CD4-positive, alpha-beta T cell treated with Interleukin-21 for 1 hour (primary cell): ENCODE data around the gene FBXO30.

Experiments used
- DNase-seq: peaks from one replicate; pipeline ENCODE4 v3.0.0-alpha.2; 2020

Gene FBXO30

DNA sequence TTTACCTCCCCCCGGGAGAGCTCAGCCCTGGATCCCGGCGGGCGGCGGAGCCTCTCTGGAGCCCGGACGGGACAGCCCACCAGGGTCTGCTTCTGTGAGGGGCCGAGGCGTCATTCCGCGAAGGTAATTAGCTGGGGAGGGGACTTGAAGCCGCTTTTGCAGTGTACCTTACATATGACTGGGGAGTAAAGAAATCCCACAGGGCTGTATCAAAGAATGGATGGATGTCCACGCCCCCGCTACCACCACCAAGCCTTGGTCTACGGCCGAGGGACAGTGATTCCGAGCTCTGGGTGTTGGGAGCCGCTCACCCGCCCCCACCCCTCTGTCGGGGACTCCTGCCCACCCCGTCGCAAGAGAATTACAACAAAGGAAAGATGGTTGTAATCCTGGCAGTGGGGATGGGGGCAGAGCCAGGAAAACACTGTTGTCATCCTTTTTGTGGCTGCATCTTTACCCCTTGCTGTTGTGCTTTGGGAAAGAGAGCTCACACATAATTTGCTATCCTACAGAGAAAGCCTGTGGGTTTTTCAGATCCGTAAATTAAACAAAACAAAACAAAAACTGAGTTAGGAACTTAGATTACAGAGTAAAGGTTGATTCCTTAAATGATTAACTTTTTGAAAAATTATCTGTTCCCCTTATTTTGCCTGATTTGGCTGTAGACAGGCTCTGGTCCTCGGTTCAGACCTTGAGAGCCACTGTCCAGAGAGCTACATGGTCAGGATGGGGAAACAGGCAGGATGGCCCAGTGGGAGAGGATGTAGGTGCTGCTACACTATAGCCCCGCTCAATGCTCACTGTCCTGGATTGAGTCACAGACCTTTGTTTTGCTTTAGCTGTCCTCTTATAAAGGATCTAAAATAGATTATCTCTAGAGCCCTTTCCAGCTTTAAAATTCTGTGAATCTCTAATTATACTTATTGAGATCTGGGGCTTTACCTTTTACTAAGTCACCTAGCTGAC lies 997 bp upstream of the FBXO30 start:
- no peak for DNase-seq

DNA sequence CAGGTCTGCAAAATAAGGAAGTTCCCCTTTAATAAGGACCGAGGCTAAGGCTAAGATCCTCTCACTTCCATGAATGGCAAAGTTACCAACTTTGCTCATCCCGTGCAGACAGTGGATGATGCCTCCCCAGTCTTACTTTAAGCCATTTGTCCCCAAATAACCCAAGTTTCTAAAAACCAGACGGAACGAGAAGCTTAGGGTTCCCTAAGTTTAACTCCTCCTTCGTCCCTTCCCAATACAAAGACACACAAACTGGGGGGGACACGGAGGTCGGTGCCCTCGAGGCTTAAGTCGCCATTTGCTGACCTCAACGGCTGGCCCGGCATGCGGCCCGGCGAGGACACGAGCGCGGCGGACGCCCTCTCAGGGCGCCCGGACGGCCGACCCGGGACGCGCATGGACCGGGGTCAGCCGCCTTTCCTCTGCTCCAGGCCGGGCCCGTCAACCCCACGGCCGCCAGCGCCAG lies 527 bp downstream of the FBXO30 start:
- peak; percentile 15 for DNase-seq

DNA sequence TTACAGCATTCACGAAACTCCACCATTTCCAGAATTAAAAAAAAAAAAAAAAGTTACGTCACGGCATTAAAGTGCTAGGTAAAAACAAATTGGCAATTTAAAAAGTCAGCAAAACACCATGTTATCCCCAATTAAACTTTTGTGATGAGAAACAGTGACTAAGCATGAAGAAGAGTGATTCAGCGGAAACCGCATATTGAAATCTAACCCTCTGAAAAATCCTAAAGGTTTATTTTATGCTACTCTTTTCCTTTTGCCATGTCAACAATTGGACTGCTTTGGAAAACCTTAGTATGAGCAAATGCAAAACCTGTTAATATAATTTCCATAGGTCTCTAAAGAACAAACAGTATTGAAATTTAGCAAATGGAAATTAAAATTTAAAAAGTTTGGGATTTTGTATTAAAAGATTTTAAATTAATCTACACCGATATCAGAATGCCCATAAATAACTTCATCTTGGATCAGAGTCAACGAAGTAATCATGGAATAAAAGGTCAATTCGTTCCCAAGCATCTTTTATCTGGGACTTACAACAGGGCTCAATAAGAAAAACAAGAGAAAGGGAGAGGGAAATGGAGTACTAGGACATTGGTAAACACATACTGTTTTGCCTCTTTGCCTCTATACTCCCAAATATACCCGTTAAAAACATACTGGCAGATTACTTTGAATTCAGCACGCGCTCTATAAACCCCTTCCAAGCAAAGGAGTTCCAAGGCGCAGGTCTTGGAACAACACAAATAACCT lies 1.1 kb downstream of the FBXO30 start:
- peak; percentile 11 for DNase-seq

DNA sequence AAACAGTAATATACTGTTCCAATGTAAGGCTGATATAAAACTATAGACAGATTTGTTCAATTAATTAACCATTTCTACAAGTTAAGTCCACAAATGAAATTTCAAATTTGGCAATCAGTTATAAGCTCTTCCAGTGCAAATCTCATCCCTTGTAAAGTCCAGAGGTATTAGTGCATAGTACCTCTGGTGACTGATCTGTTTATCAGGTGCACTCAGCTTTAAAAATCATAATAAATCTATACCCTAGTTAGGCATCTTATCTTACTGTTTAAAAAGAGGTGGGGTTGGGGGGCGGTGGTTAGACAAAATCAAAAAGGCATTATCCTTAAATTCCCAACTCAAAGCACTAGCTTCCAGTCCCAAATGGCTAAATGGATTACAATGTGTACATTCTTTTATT lies 2.9 kb downstream of the FBXO30 start:
- DNase-seq = no peak

DNA sequence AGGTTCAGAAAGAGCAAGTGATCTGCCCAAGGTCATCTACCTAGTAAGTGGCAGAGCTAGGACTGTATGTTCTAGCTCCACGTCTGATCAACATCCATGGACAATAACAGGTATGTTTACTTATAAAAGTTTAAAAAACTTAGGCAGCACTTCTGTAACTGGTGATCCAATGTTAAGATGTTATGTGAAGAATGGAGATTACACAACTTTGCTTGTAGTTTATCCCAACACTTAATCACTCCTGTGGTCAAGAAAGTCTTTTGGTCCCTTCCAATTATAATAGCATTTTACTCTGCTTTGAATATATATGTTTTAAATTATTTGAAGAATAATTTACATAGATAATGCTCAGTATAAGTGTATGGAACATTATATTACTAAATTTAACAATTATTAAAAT lies 4.8 kb downstream of the FBXO30 start:
- DNase-seq = no peak

DNA sequence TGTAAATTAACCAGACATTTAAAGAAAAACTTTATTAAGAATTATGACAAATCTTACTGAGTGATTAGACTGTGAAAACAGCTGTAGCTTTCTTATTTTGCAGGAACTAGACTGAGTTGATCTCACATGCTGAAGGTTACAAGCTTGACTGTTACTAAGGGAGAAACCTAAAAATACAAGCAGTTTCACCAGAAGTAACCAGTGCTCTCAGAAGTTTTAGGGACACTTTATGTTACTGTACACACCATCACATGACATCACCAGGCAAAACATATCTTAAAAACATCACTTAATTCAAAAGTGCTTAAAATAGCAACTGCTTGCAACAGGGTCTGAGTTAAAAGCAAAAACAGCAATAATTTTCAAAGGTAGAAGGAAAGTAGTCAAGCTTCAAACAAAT lies 5.4 kb downstream of the FBXO30 start:
- DNase-seq = no peak

DNA sequence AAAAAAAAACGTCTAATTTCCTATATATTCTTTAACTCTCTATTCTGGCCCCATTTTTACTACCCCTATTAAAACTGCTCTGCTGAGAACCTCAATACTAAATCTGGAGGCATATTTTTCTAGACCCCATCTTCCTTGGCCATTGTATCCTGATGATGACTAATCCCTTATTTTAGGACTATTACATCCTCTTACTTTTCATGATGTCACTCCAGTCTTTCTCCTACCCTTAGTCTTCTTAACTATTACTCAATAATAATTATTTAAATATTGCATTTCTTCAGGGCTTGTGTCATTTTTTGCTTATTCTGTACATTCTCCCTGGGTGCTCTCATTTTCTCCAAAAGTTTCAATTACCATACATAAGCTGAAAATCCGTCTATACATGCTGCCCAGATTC lies 6.4 kb downstream of the FBXO30 start:
- DNase-seq = no peak

DNA sequence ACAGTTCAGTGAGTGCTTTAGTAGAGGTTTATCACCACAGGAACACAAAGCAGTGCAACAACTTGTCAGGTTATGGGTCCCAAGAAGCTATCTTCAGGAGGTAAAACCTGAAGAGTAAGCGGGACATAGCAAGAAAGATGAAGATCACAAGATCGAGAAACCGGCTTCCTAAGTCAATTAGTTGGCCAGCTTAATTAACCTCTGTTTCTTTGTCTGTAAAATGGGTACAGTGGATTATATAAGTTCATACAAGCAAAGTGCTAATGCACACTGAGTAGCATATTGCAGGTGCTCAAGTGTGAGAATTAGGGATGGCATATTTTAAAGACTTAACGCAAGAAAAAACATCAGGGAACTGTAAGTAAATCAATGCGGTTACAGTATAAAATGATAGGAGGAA lies 12.5 kb downstream of the FBXO30 start:
- DNase-seq = no peak

DNA sequence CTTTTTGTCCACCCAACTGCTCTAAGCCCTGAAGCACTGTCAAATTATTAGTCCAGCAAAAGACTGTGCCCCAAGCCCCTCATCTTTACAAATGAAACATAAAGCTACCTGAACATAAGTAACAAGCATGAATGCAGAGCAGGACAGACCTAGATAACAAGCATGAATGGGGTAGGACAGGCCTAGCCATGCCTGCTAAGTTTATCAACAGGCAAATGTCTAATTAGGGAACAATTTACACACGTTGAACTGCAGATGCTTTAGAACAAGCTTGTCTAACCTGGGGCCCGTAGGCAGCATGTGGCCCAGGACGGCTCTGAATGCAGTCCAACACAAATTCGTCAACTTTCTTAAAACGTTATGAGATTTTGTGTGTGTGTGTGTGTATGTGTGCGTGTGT lies 13.6 kb downstream of the FBXO30 start:
- no peak for DNase-seq

DNA sequence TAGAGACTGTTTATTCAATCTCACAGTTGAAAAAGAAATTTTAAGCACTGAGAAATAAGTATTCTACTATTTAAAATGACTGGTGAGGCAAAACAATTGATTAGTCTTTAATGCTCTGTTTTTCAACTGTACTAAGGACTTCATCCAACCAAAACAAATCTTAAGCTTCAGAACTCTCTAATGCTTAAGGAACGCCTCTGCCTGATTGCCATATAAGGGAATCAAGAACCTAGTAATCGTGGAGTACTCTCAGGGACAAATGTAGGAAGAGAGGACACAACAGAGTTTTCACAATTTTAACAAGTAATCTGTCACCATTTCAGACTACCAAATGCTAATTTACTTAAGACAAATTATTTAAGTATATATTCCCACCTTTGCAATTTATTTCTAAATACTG lies 16.1 kb downstream of the FBXO30 start:
- no peak for DNase-seq

DNA sequence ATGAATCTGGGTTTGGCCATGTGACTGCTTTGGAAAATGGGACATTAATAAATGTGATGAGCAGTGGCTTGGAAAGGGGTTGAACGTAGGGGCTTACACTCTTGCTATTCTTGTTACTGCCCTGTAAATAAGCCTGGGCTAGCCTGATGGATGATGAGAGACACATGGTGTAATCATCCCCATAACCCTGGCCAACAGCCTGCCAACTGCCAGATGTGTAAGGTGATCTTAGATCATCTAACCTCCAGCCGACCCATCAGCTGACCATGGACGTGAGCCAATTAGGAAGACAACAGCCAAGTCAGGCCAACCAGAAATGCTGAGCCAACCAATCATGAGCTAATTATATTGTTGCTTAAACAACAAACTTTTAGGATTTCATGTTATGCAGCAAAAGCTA lies 25.2 kb downstream of the FBXO30 start:
- DNase-seq = no peak

DNA sequence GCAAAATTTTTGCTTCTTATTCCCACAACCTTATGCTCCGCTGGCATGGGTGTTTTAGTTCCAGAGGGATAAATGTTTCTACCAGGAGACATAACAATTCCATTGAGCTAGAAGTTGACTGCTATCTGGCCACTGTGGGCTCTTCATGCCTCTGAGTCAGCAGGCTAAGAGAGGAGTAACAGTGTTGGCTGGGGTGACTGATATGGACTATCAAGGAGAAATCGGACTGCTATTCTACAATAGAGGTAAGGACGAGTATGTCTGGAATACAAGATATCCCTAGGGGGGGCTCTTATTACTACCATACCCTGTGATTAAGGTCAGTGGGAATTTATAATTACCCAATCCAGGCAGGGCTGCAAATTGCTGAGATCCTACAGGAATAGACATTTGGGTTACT lies 26.9 kb downstream of the FBXO30 start:
- no peak for DNase-seq

DNA sequence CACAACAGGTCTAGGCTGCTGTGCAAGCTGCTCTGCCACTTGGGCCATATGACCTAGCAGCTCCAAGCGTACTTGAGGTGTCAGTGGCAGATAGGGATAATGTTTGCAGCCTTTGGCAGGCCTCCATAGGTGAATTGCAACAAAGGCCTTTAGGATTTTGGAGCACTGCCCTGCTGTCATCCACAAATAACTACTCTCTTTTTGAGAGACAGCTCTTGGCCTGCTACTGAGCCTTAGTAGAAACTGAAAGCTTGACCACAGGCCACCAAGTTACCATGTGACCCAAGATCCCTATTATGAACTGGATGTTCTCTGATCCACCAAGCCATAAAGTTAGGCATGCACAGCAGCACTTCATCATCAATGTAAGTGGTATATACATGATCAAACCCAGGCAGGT lies 29.9 kb downstream of the FBXO30 start:
- no peak for DNase-seq

DNA sequence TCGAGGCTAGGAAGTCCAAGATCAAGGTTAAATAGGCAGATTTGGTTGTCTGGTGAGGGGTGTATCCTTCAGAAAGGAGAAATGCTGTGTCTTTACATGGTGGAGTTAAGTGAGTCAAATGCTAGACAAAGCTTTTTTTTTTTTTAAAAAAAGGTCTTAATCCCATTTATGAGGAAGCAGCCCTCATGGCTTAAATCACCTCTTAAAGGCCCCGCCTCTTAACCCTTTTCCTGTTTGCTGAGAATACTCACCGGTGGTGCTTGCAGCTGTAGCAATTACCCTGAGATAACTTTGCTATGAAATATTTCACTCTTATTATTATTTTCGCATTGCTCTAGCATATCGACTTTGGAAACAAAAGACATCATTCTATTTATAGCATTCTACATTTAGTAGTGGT lies 30.8 kb downstream of the FBXO30 start:
- DNase-seq = no peak

DNA sequence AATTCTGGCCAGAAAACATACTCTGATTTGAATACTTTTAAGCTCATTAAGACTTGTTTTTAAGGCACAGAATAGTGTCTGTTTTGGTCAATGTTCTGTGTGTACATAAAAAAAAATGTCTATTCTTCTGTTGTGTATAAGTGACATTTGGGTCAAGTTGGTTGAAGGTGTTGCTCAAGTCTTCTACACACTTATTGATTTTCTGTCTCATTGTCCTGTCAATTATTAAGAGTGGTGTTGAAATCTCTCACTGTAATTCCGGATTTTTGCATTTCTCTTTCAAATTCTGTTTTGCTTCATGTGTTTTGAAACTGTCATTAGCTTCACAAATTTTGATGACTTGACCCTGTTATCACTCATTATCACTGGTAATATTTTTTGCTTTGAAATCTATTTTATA lies 41.7 kb downstream of the FBXO30 start:
- no peak for DNase-seq

DNA sequence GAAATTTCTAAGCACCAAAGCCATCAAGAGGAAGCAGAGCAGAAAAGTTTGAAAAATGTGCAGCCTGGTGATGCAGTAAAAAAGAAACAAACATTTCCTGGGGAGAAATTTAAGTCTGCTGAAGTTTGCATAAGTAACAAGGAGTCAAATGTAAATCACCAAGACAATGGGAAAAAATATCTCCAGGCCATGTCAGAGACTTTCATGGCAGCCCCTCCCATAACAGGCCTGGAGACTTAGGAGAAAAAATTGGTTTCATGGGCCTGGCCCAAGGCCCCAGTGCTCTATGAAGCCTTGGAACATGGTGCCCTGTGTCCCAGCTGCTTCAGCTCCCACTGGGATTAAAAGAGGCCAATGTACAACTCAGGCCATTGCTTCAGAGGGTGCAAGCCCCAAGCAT lies 49.1 kb downstream of the FBXO30 start:
- no peak for DNase-seq

DNA sequence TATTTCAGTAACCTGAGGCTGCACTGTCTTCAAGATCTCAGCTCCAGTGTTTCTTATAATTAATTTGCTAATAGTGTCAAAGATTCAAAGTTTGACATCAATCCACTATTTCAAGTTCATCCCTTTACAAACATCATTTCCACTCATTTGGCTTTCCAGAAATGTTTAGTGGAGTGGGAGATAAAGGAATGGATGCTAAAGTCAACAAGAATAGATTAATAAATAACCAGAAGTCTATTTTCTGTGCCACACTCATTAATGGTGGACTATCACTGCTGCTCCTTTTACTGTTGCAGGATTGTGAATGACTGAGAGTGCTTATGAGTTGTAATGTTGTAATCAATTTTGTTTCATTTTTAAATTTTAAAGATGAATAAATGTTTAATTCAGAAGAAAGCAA lies 50.9 kb downstream of the FBXO30 start:
- no peak for DNase-seq

DNA sequence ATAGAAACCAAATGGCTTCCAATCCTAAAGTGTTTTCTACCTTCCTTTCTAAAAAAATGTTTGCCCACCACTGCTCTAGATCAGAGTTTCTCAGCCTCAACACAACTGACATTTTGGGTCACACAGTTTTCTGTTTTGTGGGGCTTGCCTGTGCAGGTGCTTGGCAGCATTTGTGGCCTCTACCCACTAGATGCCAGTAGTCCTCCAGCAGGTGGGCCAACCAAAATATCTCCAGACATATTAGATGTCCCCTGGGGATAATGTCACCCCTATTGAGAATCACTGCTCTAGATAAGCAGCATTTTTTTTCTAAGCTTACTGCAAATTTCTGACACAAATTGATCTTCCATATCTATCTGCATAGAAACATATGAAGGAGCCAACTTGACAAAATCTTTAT lies 53.0 kb downstream of the FBXO30 start:
- peak; percentile 10 for DNase-seq

DNA sequence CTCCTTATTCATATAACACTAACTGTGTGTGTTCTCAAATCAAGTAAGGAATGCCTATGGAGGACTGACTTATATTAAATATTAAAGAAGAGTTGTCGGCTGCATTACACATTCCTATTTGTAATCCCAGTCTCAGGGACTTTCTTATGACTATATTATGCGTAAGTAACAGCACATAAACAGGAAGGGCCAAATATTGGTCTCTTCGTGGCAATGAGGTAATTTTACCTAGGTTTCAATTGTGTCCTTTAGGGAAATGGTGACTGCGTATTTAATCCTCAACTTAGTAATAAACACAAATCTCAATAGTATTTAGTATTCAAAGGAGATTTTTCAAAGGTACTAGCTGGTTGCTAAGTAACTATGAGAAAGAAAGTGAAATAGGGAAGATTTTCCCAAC lies 56.5 kb downstream of the FBXO30 start:
- no peak for DNase-seq

DNA sequence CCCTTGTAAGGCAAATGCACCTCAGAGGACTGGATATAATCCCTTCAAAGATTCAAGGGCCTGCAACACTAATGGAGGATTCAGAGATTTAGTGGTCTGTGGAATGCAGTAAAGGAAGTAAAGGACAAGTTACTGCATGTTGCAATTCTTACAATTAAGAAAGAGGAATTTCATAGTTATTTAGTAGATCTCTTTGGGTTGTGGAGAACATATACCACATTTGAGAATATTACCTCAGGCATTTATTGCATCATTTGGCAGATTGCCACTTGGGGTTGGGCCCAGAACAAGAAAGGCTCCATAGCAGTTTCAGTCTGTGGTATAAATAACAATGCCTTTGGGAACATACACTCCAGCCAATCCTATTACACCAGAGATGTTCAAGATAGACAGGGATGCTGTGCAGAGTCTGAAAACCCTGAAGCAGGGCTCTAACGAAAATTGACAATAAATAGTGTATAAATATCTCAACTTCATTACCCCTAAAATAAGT lies 58.4 kb downstream of the FBXO30 start:
- peak; percentile 9 for DNase-seq

DNA sequence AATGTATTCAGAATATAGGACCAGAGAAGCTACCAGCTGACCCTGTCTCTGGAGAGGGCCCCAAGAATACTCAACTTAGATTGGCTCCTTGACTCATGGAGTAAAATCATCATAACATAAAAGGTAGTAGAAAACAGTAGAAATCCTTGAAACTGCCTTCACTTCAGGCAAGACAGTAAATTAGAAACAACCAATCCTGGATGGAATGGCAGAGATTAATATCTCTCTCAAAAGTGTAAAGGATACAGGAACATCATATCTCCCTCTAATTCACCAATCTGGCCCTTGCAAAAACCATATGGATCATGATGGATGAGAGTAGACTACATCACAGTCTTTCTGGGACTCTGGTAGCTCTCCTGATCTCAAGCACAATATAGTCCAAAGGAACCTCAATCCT lies 58.9 kb downstream of the FBXO30 start:
- no peak for DNase-seq

DNA sequence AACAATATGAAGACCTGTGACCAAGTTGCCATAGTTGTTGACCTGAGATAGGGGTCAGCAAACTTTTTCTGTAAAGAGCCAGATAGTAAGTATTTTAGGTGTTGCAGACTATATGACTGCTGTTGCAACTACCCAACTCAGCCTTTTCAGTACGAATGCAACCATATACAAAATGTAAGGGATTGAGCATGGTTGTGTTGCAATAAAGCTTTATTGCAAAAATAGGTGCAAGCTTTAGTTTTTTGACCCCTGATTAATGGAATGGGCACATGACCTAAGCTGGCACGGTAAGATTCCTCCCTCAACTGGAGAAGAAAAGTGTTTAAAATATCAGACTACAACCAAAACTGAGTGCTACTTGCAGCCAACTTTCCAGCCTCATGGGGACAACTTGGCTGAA lies 62.0 kb downstream of the FBXO30 start:
- DNase-seq = no peak

DNA sequence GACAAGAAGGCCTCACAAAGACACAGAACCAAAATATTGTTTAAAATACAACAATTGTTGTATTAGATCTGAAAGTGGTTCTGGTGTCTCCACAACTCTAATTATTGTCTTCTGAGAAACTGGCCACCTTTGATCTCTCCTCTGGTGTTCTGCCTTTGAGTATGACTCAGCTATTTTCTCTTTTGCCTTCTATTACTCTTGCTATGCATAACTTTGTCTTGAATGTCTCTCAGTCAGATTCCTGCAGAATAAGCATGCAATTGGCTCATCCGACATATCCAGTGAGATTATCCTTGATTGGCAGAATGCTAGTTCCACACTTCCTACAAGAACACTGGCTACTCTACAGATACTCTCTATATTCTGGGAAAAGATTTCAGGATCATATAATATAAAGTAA lies 65.0 kb downstream of the FBXO30 start:
- DNase-seq = no peak

DNA sequence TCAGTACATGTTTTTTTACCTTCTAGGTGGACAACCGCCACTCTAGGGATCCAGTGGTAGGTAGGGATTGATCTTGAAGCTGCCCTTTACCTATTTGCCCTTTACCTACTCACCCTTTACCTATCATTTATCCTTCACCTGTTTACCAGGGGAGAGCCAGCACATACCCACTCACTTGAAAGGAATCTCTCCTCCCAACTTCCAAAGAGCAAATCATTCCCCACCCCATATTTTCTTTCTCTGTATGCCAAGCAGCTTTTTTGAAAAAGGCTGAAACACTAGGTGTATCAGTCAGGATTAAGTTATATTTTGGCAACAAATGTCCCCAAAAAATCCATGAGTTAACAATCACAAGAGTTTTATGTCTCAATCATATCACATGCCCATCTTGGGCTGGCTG lies 68.7 kb downstream of the FBXO30 start:
- no peak for DNase-seq
